Glutamatergic neuron (in vitro differentiated cells): Measurements from ENCODE around the gene FSD2. TPM values are rescaled to one million over a fixed set of nuclear protein-coding genes. Genes with fewer than 3 reads are reported as not detected.

Experiments used
- DNase-seq: peaks from one replicate; pipeline ENCODE4 v3.0.0; 2022
- H3K27ac Mint-ChIP-seq: one replicate; pipeline ENCODE4 v1.8.0; 2020; ENCODE audit warnings: mild to moderate bottlenecking, mixed read lengths, inconsistent platforms; ENCODE audit not compliant: unreplicated experiment
- H3K27me3 Mint-ChIP-seq: one replicate; pipeline ENCODE4 v1.8.0; 2020; ENCODE audit warnings: mild to moderate bottlenecking, moderate library complexity, mixed read lengths, inconsistent platforms; ENCODE audit not compliant: unreplicated experiment
- H3K36me3 Mint-ChIP-seq: one replicate; pipeline ENCODE4 v1.8.0; 2020; ENCODE audit warnings: mild to moderate bottlenecking, mixed read lengths, inconsistent platforms; ENCODE audit not compliant: unreplicated experiment
- H3K4me1 Mint-ChIP-seq: one replicate; pipeline ENCODE4 v1.8.0; 2020; ENCODE audit warnings: mild to moderate bottlenecking, low read depth, mixed read lengths, inconsistent platforms; ENCODE audit not compliant: unreplicated experiment
- H3K4me3 Mint-ChIP-seq: one replicate; pipeline ENCODE4 v1.8.0; 2020; ENCODE audit warnings: mild to moderate bottlenecking, mixed read lengths, inconsistent platforms; ENCODE audit not compliant: unreplicated experiment
- H3K9me3 Mint-ChIP-seq: one replicate; pipeline ENCODE4 v1.8.0; 2020; ENCODE audit warnings: mild to moderate bottlenecking, moderate library complexity, mixed read lengths, inconsistent platforms; ENCODE audit not compliant: unreplicated experiment
- total RNA-seq: library from RNA; stranded (reverse); fragmentation: NEBNext Ultra II Directional; extraction: Animal tissue kit (Norgen Biotek cat#: 25700); gene quantifications from one replicate; pipeline ENCODE4 v1.2.1, GENCODE V29; 2021; ENCODE audit not compliant: unreplicated experiment
- TF ChIP-seq, protein P1 (sequence below): fragments of 200-600 bp; sonication (generic); IDR thresholded peaks from one replicate; pipeline ENCODE4 v1.5.0; 2021; ENCODE audit not compliant: partially characterized antibody, unreplicated experiment

FSD2 gene
- total RNA-seq, 1 donor from 2014 or later = not detected

DNA sequence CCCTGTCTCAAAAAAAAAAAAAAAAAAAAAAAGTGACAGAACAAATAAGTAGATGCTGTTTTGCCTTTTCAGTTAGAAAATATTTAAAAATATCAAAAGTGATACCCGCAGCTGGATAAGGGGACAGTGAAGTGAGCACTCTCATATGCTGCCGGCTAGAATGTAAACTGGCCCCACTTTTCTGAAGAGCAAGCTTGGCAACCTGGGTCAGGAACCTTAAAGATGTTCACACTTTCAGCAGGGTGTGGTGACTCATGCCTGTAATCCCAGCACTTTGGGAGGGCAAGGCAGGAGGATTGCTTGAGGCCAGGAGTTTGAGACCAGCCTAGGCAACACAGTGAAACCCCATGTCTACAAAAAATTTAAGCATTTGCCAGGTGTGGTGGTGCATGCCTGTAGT is 17.4 kb downstream of the FSD2 start:
- Mint-ChIP-seq H3K27me3 (peaks cover 4% of the 10 kb centered on the region), H3K4me3 (no peak overlapping the region), H3K9me3 (peaks cover 3% of the 10 kb centered on the region), H3K4me1 (no peaks in the 10 kb centered on the region), H3K27ac (no peak overlapping the region), H3K36me3 (no peaks in the 10 kb centered on the region)
- DNase-seq = no peak
- TF ChIP-seq, protein P1, sequence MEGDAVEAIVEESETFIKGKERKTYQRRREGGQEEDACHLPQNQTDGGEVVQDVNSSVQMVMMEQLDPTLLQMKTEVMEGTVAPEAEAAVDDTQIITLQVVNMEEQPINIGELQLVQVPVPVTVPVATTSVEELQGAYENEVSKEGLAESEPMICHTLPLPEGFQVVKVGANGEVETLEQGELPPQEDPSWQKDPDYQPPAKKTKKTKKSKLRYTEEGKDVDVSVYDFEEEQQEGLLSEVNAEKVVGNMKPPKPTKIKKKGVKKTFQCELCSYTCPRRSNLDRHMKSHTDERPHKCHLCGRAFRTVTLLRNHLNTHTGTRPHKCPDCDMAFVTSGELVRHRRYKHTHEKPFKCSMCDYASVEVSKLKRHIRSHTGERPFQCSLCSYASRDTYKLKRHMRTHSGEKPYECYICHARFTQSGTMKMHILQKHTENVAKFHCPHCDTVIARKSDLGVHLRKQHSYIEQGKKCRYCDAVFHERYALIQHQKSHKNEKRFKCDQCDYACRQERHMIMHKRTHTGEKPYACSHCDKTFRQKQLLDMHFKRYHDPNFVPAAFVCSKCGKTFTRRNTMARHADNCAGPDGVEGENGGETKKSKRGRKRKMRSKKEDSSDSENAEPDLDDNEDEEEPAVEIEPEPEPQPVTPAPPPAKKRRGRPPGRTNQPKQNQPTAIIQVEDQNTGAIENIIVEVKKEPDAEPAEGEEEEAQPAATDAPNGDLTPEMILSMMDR = no peak

DNA sequence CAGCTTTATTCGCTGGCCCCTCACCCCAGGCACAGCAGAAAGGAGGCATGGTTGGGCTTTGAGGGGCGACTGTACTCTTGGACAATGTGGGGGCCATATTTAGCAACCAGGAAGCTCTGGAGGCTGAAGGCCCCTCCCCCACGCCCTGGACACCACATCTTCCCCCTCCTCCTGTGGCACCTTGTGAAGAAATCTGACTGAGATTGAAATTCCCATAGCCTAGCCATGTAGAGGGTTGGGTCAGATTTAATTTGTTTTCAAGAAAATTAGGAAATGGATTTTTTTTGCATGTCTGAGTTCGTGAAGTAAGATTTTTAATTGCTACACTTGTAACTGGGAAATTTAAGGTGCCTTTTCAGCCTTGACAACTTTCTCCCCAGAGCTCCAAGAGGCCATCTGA is 24.5 kb downstream of the FSD2 start:
- TF ChIP-seq, protein P1 = no peak
- Mint-ChIP-seq H3K27ac (no peak overlapping the region), H3K4me3 (no peak overlapping the region), H3K27me3 (peaks cover 1% of the 10 kb centered on the region), H3K36me3 (no peaks in the 10 kb centered on the region), H3K9me3 (no peaks in the 10 kb centered on the region), H3K4me1 (no peaks in the 10 kb centered on the region)
- no peak for DNase-seq

DNA sequence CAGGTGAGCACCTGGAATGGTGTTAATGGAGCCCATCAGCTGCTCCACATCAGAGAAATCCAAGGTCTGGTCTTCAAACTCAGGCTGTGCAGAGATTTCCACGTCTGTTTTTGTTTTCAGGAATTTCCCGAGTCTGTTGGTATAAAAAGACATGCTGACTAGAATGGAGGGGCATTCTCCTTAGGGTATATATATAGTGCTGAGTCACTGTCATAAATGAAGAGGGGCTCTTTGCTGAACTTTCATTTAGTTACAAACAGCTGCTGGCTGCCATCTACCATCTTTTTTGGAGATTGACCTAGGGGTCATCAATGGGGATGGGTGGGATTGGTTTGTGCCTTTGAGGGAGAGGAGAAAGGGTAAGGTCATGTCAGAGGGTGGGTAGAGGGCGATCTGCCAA is 27.1 kb downstream of the FSD2 start:
- Mint-ChIP-seq H3K27me3 (peaks cover 1% of the 10 kb centered on the region), H3K4me1 (no peaks in the 10 kb centered on the region)

DNA sequence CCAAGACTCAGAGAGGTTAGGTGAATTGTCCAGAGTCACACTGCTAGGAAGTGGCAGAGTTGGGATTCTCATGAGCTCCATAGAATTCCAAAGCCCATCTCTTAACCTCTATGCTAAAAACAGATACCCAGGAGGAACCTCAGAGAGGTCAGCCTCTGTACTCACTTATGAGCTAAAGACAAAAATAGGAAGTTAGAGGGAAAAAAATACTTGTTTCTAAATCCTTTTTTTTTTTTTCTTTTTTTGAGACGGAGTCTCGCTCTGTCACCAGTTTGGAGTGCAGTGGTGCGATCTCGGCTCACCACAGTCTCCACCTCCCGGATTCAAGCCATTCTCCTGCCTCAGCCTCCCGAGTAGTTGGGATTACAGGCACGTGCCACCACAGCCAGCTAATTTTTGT is 31.4 kb downstream of the FSD2 start:
- no peaks in the 10 kb centered on the region for H3K36me3 Mint-ChIP-seq
- H3K4me1 Mint-ChIP-seq = no peaks in the 10 kb centered on the region

More for the DNA sequence above, 27.1 kb downstream of the FSD2 start:
- TF ChIP-seq, protein P1 = no peak
- Mint-ChIP-seq H3K36me3 (no peaks in the 10 kb centered on the region), H3K4me3 (no peak overlapping the region), H3K27ac (no peak overlapping the region), H3K9me3 (no peaks in the 10 kb centered on the region)
- no peak for DNase-seq

DNA sequence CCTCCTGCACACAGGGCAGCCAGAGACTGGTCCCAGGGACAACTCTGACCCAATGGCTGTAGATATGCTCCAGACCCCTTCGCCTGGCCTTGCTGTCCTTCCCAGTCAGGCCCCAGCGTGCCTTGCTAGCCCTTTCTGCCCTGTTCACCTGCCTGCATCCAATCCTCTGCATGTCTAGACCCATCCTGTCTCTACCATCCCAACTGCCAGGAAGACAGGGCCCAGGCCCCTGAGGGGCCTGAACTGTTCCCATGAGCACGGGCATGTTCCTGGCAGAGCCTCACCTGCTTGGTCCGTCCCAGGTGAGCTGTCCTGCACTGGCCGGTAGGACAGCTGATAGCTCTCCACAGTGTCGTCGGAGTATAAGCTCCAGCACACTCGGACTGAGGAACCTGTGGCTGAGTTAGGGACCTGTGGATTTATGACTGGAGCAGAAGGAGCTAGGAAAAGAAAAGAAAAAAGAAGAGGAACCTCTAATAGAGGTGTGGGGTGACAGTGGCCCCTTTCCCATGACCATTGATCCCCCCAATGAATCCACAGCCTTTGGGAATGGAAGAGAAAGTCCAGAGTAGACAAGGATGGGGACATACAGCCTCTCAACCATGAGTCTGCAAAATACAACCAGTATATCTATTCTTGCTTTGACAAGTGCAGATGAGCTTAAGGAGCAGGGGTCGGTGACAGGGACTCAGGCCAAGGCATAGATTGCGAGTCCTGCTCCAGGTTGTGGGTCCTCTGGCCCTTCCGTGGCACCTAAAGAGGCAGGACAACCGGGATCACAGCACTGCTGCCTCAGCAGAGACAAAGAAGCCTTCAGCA is 33.9 kb downstream of the FSD2 start:
- DNase-seq = no peak
- TF ChIP-seq, protein P1 = no peak
- Mint-ChIP-seq H3K9me3 (no peaks in the 10 kb centered on the region), H3K4me3 (no peak overlapping the region), H3K36me3 (no peaks in the 10 kb centered on the region), H3K4me1 (no peaks in the 10 kb centered on the region), H3K27ac (no peak overlapping the region), H3K27me3 (peaks cover 4% of the 10 kb centered on the region)

More for the DNA sequence above, 31.4 kb downstream of the FSD2 start:
- peaks cover 2% of the 10 kb centered on the region for H3K27me3 Mint-ChIP-seq
- H3K27ac Mint-ChIP-seq = no peak overlapping the region
- TF ChIP-seq, protein P1 = no peak
- no peaks in the 10 kb centered on the region for H3K9me3 Mint-ChIP-seq
- no peak overlapping the region for H3K4me3 Mint-ChIP-seq
- DNase-seq = no peak
